ENCODE measurements around the gene SHISA9. TPM values are rescaled to one million over a fixed set of nuclear protein-coding genes. Genes with fewer than 3 reads are reported as not detected.

Gene SHISA9
- total and polyA plus RNA-seq, 4 donors: under 0.01 to 0.46 (median 0.07) TPM

DNA sequence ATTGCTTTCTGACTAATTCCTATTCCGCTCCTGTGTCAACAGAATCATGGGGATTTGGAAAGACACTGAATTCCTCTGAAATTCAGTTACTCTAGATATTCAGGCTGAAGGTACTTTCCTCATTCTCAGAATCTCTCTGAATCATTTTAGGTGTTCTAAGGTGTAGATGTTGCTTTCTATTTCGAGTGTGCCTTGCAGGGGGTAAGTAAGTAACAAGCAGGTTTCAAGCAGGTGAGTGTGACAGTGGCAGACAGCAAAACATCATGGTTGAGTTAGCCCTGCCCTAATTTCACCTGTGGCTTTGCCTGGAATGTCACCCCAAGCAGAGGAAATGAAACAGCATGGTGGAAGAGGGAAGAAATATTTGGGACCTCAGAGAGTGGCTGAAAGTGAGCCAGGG lies 75.1 kb downstream of the SHISA9 start:
- ATAC-seq (ENCODE audit: insufficient read depth, low FRiP score) (no peak), DNase-seq (no peak)
- Histone ChIP-seq H3K4me1 (ENCODE audit: control insufficient read depth in 5 of 5, insufficient read depth in 5 of 5, low read length in 5 of 5) (no peaks in the 10 kb centered on the region), H3K4me3 (no peak overlapping the region), H3K36me3 (ENCODE audit: control insufficient read depth in 4 of 4, insufficient read depth in 4 of 4, low read length in 4 of 4) (no peaks in the 10 kb centered on the region), H3K9me3 (ENCODE audit: control insufficient read depth in 4 of 4, insufficient read depth in 3 of 4, low read length in 3 of 4) (peaks cover 0 to 6% (median 0%) of the 10 kb centered on the region in 4 donors), H3K27ac (ENCODE audit: low read depth in 1 of 2, low read length in 1 of 2) (no peak overlapping the region), H3K27me3 (ENCODE audit: control insufficient read depth in 3 of 3, insufficient read depth in 3 of 3, low read length in 2 of 3) (no peaks in the 10 kb centered on the region), H3K9ac (ENCODE audit: insufficient read depth in 1 of 2, low read length in 2 of 2) (no peak overlapping the region)
- 59 to 64% methylated on average over 2 of the region's 2 CpGs for WGBS, 2 donors
- no peak for TF ChIP-seq CTCF (IDR thresholded peaks at IDR 0.05; ENCODE audit: control extremely low read depth, extremely low read depth)

DNA sequence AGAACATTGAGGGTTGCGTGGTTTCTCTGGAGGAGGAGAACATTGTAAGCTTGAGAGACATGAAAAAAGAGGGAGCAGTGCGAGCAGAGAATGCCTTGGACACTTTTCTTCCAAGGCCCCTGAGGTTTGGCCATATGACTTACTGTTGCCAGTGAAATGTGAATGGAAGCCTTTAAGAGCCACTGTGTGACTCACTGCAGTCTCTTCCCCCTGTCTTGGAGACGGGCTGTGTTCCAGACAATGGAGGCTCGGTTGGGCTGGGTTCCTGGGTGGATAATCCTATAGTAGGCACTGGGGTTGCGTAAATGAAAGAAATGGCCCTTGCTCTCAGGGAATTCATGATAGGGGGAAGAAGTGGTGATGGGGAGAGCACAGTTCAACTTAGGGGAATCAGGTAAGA lies 75.5 kb downstream of the SHISA9 start:
- H3K36me3 ChIP-seq (ENCODE audit: control insufficient read depth in 4 of 4, insufficient read depth in 4 of 4, low read length in 4 of 4): no peaks in the 10 kb centered on the region
- 77 to 80% methylated on average over 5 of the region's 5 CpGs for WGBS, 2 donors
- no peak overlapping the region for H3K4me3 ChIP-seq
- no peak overlapping the region for H3K9ac ChIP-seq (ENCODE audit: insufficient read depth in 1 of 2, low read length in 2 of 2)
- DNase-seq (no peak), ATAC-seq (ENCODE audit: insufficient read depth, low FRiP score) (no peak)
- peaks cover 0 to 1% (median 0%) of the 10 kb centered on the region in 3 donors for H3K27me3 ChIP-seq (ENCODE audit: control insufficient read depth in 3 of 3, insufficient read depth in 3 of 3, low read length in 2 of 3)
- no peak overlapping the region for H3K27ac ChIP-seq (ENCODE audit: low read depth in 1 of 2, low read length in 1 of 2)
- TF ChIP-seq CTCF (IDR thresholded peaks at IDR 0.05; ENCODE audit: control extremely low read depth, extremely low read depth): no peak
- no peaks in the 10 kb centered on the region for H3K4me1 ChIP-seq (ENCODE audit: control insufficient read depth in 5 of 5, insufficient read depth in 5 of 5, low read length in 5 of 5)
- peaks cover 0 to 6% (median 0%) of the 10 kb centered on the region in 4 donors for H3K9me3 ChIP-seq (ENCODE audit: control insufficient read depth in 4 of 4, insufficient read depth in 3 of 4, low read length in 3 of 4)

DNA sequence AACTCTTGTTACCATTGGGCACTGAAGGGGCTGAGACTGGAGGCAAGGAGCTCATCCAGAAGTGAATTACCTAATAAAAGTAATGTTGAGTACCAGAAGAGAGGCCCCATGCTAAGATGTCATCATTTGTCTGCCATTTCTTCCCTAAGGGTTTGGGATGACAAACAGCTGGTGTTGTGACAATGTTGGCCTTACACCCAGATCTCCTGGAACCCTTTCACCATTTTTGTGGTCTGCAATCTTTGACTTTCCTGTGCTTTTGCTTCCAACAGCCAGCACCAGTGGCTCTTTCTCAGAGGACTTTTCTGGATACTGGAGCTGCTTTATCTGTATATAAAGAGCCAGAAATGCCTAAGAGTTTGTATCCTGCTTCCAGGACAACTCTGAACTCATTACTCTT lies 84.1 kb downstream of the SHISA9 start:
- Histone ChIP-seq H3K27me3 (ENCODE audit: control insufficient read depth in 3 of 3, insufficient read depth in 3 of 3, low read length in 2 of 3) (peaks cover 0 to 8% (median 0%) of the 10 kb centered on the region in 3 donors), H3K36me3 (ENCODE audit: control insufficient read depth in 4 of 4, insufficient read depth in 4 of 4, low read length in 4 of 4) (no peaks in the 10 kb centered on the region)

More for the DNA sequence above, 84.1 kb downstream of the SHISA9 start:
- Histone ChIP-seq H3K27ac (ENCODE audit: low read depth in 1 of 2, low read length in 1 of 2) (no peak overlapping the region), H3K9ac (ENCODE audit: insufficient read depth in 1 of 2, low read length in 2 of 2) (no peak overlapping the region), H3K4me3 (no peak overlapping the region), H3K4me1 (ENCODE audit: control insufficient read depth in 5 of 5, insufficient read depth in 5 of 5, low read length in 5 of 5) (no peaks in the 10 kb centered on the region), H3K9me3 (ENCODE audit: control insufficient read depth in 4 of 4, insufficient read depth in 3 of 4, low read length in 3 of 4) (peaks cover 0 to 9% (median 0%) of the 10 kb centered on the region in 4 donors)
- ATAC-seq (ENCODE audit: insufficient read depth, low FRiP score) (no peak), DNase-seq (no peak)
- TF ChIP-seq CTCF (IDR thresholded peaks at IDR 0.05; ENCODE audit: control extremely low read depth, extremely low read depth): no peak
